HG02981 (cell line): Measurements from ENCODE around the gene RCAN3.
A peak's percentile ranks its signal among the peaks of the same experiment; 100 is the strongest.

Experiments used
- ATAC-seq: cut with Tn5 transposase; IDR thresholded peaks from one replicate; pipeline ENCODE4 v1.9.1; 2021; ENCODE audit warnings: mild to moderate bottlenecking, moderate library complexity; ENCODE audit not compliant: unreplicated experiment

RCAN3 gene

DNA sequence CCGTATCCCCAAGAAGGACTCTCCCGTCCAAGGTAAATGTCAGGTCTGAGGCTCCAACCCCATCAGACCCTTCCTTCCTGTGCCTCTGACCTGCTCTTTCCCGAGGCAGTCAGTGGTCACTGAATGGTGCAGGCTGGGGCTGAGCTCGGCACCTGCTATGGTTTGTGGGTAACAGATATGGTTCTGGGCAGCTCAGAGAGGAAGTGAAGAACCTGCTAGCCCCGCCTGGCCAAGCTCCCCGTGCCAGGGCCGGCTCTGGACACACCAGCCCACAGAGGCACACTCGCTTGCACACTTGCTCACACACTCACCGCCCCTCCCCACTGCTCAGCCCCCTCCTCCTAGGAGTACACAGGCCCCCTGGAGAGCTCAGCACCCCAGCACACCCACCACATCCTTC lies 69.7 kb downstream of the RCAN3 start:
- no peak for ATAC-seq

DNA sequence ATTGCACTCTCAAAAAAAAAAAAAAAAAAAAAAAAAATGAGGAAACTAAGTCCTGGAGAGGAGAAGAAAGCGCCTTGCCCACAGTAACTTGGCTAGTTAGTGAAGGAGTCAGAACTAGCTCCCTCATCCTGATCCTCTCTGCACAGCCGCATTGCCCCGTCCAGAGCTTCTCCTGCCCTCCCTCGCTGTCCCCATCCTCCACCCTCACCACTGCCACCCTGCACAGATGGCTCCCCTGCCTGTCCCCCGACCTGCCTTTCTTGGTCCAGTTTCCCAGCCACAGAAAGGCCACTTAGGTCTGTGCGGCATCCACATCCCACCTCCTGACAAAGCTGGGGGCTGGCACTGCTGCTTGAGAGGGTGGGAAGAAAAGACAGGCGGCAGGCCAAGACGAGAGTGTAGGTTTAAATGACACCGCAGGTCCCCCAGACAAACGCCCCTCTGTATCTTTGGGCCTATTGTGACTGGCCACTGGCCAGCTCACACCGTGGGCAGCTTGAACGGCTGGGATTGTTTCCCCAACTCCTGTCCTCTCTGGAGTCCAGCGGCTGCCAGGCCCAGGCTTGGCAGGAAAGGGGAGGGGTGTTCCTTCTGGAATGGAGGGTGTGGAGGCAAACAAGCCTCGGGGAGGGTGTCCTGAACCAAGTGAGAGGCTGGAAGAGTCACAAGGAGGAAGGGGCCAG lies 73.4 kb downstream of the RCAN3 start:
- ATAC-seq: no peak

DNA sequence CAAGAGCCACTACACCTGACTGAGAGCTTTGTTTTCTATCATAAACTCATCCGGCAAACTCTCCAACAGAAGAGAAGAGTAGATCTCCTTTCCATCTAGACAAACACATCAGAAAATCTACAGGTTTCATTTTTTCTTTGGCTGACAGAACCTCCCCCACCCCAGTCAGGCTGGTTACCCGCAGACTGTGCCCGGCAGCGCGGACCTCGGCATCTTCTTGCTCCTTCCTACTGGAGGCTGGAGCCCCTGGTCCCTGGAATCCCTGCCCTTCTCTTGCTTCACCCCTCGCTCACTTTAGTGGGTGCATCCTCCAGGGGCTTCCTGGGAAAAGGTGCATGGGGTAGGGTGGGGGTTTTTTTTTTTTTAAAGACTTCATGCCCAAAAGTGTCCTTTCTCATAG lies 76.2 kb downstream of the RCAN3 start:
- ATAC-seq: no peak

DNA sequence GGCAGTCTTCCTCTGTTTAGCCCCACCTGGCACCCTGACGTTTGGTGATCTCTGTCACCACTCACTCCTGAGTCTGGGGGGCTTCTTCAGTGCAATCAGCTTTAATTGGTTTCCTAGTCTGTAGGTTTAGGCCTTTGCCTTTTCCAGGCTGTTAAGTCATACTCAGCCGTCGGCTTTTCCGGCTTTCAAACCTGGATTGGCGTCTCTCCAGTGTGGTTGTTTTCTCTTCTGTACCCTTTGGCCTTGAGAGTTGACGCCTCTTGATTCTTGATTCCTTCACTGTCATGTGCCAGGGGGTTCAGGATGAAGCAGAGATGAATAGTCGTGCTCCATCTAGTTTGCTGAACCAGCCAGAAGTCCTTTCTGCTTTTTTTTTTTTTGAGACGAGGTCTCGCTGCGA lies 78.1 kb downstream of the RCAN3 start:
- ATAC-seq: no peak

DNA sequence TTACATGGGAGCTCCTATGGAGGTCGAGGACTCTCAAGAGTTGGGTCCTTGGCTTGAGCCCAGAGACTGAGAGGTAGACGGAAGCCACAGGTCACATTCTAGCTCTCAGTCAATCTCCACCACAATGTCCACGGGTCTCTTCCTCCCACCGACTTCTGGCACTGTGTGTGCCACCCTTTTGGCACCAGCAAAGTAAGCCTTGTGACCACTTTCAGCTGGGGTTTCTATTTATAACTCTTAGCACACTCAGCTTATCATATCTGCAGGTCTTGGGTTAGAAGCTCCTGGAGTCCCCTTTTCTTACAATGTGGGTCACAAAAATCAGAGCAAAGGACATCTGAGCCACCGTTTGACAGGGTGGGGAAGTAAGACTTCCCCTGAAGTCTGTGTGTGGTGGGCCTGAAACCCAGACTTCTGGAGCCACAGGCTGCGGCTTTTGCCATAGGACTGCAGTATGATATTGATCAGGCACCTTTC lies 81.6 kb downstream of the RCAN3 start:
- ATAC-seq: no peak

DNA sequence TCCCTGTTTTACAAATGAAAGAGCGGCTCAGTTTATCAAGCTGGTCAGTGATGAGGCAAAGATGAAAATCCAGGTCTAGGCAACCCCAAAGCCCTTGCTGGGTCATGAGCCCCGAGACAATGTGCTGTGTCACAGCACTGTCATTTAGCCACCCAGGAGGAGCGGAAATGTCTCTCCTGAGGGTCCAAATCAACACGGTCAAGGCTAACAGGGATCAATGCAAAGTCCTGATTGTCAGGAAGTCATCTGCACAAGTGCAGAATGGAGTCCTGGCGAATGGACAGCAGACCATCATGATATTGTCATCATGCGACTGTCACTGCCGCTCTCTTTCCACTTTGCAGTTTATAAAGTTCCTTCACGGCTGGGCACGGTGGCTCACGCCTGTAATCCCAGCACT lies 83.5 kb downstream of the RCAN3 start:
- no peak for ATAC-seq

DNA sequence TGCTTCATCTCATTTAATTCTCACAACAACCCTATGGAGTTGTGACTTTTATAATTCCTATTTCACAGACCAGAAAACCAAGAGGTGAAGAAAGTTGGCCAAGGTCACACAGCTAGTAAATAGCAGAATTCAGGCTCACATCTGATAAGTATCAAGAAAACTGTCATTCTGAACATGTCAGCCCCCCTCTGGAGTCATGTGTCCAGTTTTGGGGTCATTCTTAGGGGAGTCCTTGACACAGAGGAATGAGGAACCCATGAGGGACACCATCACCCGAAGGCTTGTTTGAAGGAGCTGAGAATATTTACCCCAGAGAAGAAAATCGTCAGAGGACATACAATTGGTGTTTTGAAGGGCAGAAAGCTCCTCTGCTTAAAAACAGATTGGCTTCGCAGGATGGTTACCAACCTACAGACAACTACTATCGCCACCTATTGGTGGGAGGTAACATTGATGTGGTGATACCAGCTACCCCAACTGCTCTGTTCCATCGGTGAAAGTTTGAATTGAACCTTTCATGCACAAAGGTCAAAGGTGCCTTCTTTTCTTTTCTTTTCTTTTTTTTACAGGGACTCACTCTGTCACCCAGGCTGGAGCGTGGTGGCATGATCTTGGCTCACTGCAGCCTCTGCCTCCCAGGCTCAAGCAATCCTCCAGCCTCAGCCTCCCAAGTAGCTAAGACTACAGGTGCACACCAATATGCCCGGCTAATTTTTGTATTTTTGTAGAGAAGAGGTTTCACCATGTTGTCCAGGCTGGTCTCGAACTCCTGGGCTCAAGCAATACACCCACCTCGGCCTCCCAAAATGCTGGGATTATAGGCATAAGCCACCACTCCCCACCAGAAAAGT lies 84.6 kb downstream of the RCAN3 start:
- peak; percentile 53 for ATAC-seq

DNA sequence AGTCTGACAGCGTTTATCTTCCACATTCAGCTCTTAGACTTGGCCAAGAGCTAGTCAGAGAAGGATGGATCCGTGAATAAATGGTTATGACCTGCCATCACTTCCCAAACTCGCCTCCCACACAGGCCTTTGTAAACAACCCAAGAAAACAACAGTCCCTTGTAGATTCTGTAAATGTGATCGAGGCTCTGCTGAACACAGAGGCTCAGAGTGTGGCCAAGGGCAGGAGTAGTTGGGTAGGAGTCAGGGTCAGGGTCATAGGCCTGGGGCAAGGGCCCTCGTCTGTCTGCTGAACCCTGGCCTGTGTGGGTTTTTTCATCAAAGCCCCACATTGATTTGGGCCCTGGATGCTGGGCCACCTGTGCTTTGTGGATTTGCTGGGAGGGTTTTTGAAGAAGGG lies 85.9 kb downstream of the RCAN3 start:
- no peak for ATAC-seq

DNA sequence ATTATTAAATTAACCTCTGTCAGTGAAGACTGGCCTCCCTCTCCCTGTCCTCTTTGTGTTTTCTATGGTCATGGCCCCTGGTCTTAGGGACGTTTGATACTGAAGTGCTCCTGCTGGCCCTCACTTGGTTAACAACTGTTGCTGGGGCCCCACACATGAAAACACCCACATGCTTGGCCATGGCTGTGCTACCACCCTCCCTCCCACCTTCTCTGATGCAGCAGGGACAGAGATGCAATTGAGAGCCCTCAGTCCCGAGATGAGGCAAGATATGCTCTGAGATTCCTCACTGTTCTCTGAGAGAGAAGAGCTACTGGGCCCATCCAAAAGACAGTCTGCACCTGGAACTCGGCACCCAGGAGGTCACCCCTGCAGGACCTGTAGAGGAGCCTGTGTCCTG lies 86.6 kb downstream of the RCAN3 start:
- no peak for ATAC-seq
